H1 (cell line): ENCODE measurements around the gene POU6F2. TPM values are rescaled to one million over a fixed set of nuclear protein-coding genes. Genes with fewer than 3 reads are reported as not detected.

Source experiments
- CTCF ChIA-PET: fragments of 300-600 bp; sonication (Branson Sonifier 250); formaldehyde crosslinking; loops from one replicate; lab custom pipeline; 2021; ENCODE audit not compliant: partially characterized antibody; lab: Charles Lee
- POLR2A ChIA-PET: fragments of 300-600 bp; sonication (Branson Sonifier 250); formaldehyde crosslinking; loops from one replicate; lab custom pipeline; 2021; ENCODE audit warnings: inconsistent platforms; ENCODE audit not compliant: partially characterized antibody; lab: Charles Lee
- DNase-seq, 2 experiments: peaks; one replicate each; pipeline versions ENCODE4 v3.0.0 to v3.0.0-alpha.2; 2010 to 2022; ENCODE audit warnings: low spot score in 2 of 2, low read depth in 1 of 2, mixed read lengths in 1 of 2
- FAIRE-seq: peaks from 2 replicates; lab custom pipeline; 2011; peaks lifted over from hg19 to GRCh38; lab: Jason Lieb, UNC
- H2AFZ ChIP-seq: 2 replicates; pipeline ENCODE4 v1.8.1; 2012; ENCODE audit warnings: low read length, inconsistent platforms
- H2AK5ac ChIP-seq: 2 replicates; pipeline ENCODE4 v1.6.1; 2013; ENCODE audit warnings: low read depth, low read length
- H2BK120ac ChIP-seq: replicated peaks from 2 replicates; pipeline ENCODE3; 2013; ENCODE audit warnings: low read depth, low read length, inconsistent platforms
- H2BK12ac ChIP-seq: 2 replicates; pipeline ENCODE4 v1.6.1; 2013; ENCODE audit warnings: low read depth, low read length
- H2BK15ac ChIP-seq: 2 replicates; pipeline ENCODE4 v1.6.1; 2013; ENCODE audit warnings: low read length
- H2BK20ac ChIP-seq: 2 replicates; pipeline ENCODE4 v1.6.1; 2013; ENCODE audit warnings: low read length
- H2BK5ac ChIP-seq: 2 replicates; pipeline ENCODE4 v1.6.1; 2013; ENCODE audit warnings: low read depth, low read length
- H3K14ac ChIP-seq: 2 replicates; pipeline ENCODE4 v1.6.1; 2013; ENCODE audit warnings: inconsistent platforms; ENCODE audit not compliant: insufficient read length
- H3K18ac ChIP-seq: 2 replicates; pipeline ENCODE4 v1.6.1; 2013; ENCODE audit warnings: low read length; ENCODE audit errors: extremely low read depth
- H3K23ac ChIP-seq: 2 replicates; pipeline ENCODE4 v1.6.1; 2013; ENCODE audit warnings: inconsistent platforms; ENCODE audit not compliant: insufficient read length
- H3K23me2 ChIP-seq: 2 replicates; pipeline ENCODE4 v1.6.1; 2013; ENCODE audit warnings: low read depth, low read length
- H3K27ac ChIP-seq: 2 replicates; pipeline ENCODE4 v1.6.1; 2011; ENCODE audit warnings: low read depth, low read length, inconsistent platforms
- H3K27me3 ChIP-seq, 4 experiments: replicated peaks in 1 of 4; 1 replicate in 1 of 4; 2 replicates in 3 of 4; pipeline versions ENCODE4 v1.6.1 to v1.8.1; 2011 to 2013; ENCODE audit warnings: low read length in 3 of 4, mild to moderate bottlenecking in 3 of 4, inconsistent platforms in 2 of 4, mixed read lengths in 2 of 4, moderate library complexity in 1 of 4; ENCODE audit not compliant: control insufficient read depth in 3 of 4, insufficient read depth in 3 of 4; ENCODE audit errors: extremely low read depth in 1 of 4
- H3K36me3 ChIP-seq, 4 experiments: 2 replicates each; pipeline versions ENCODE4 v1.6.1 to v1.8.1; 2011 to 2013; ENCODE audit warnings: mild to moderate bottlenecking in 4 of 4, low read length in 3 of 4, moderate library complexity in 2 of 4, control low read depth in 1 of 4, inconsistent platforms in 1 of 4; ENCODE audit not compliant: insufficient read depth in 4 of 4, control insufficient read depth in 2 of 4
- H3K4ac ChIP-seq: replicated peaks from 2 replicates; pipeline ENCODE3; 2013; ENCODE audit warnings: low read length, low read depth, mixed read lengths, inconsistent platforms; ENCODE audit not compliant: insufficient read length
- H3K4me1 ChIP-seq, 4 experiments: replicated peaks in 1 of 4; 1 replicate in 1 of 4; 2 replicates in 3 of 4; pipeline versions ENCODE4 v1.6.1 to v1.8.1; 2011 to 2013; ENCODE audit warnings: low read length in 3 of 4, inconsistent platforms in 2 of 4, mixed read lengths in 1 of 4; ENCODE audit not compliant: insufficient read depth in 4 of 4, control insufficient read depth in 3 of 4
- H3K4me2 ChIP-seq, 2 experiments: 2 replicates each; pipeline versions ENCODE4 v1.6.1 to v1.8.1; 2011 to 2013; ENCODE audit warnings: low read depth in 2 of 2, low read length in 2 of 2, control low read depth in 1 of 2, inconsistent platforms in 1 of 2, mild to moderate bottlenecking in 1 of 2; ENCODE audit not compliant: insufficient read depth in 1 of 2
- H3K4me3 ChIP-seq, 4 experiments: fragments of 200-600, 300-600 bp in 1 of 4; sonication (generic), shearing (Covaris generic), sonication (Bioruptor Twin) in 1 of 4; 2 replicates each; pipeline versions ENCODE4 v1.5.1 to v1.8.1; 2011 to 2016; ENCODE audit warnings: low read length in 4 of 4, low read depth in 3 of 4, control low read depth in 2 of 4, inconsistent platforms in 2 of 4, mild to moderate bottlenecking in 2 of 4, mixed read lengths in 1 of 4, moderate library complexity in 1 of 4; ENCODE audit not compliant: insufficient read depth in 2 of 4; ENCODE audit errors: extremely low read depth in 1 of 4
- H3K56ac ChIP-seq: replicated peaks from 2 replicates; pipeline ENCODE3; 2013; ENCODE audit warnings: low read depth, mild to moderate bottlenecking, mixed read lengths, low read length, inconsistent platforms; ENCODE audit not compliant: insufficient read length
- H3K79me1 ChIP-seq: 2 replicates; pipeline ENCODE4 v1.6.1; 2013; ENCODE audit warnings: low read depth, low read length, control low read depth
- H3K79me2 ChIP-seq, 2 experiments: 2 replicates each; pipeline versions ENCODE4 v1.6.1 to v1.8.1; 2012 to 2013; ENCODE audit warnings: low read length in 2 of 2, mild to moderate bottlenecking in 2 of 2, inconsistent platforms in 1 of 2; ENCODE audit not compliant: insufficient read depth in 2 of 2, control insufficient read depth in 1 of 2
- H3K9ac ChIP-seq, 4 experiments: replicated peaks in 1 of 4; 1 replicate in 1 of 4; 2 replicates in 3 of 4; pipeline versions ENCODE4 v1.6.1 to v1.8.1; 2011 to 2013; ENCODE audit warnings: low read depth in 3 of 4, low read length in 3 of 4, control low read depth in 2 of 4, mild to moderate bottlenecking in 2 of 4, moderate library complexity in 2 of 4, inconsistent platforms in 1 of 4; ENCODE audit errors: extremely low read depth in 1 of 4
- H3K9me3 ChIP-seq, 2 experiments: 2 replicates each; pipeline versions ENCODE4 v1.6.1 to v1.8.1; 2012 to 2013; ENCODE audit warnings: mild to moderate bottlenecking in 2 of 2, moderate library complexity in 2 of 2, control low read depth in 1 of 2, inconsistent platforms in 1 of 2, low read depth in 1 of 2, low read length in 1 of 2, mixed read lengths in 1 of 2; ENCODE audit not compliant: insufficient read depth in 2 of 2
- H4K20me1 ChIP-seq, 2 experiments: replicated peaks in 1 of 2; 2 replicates each; pipeline versions ENCODE3 to v1.8.1; 2011 to 2013; ENCODE audit warnings: inconsistent platforms in 2 of 2, low read length in 2 of 2, mild to moderate bottlenecking in 1 of 2; ENCODE audit not compliant: insufficient read depth in 2 of 2, control insufficient read depth in 1 of 2
- H4K5ac ChIP-seq: 2 replicates; pipeline ENCODE4 v1.6.1; 2013; ENCODE audit warnings: low read length, low read depth, mixed read lengths, inconsistent platforms; ENCODE audit not compliant: insufficient read length
- H4K8ac ChIP-seq: 2 replicates; pipeline ENCODE4 v1.8.0; 2013; ENCODE audit warnings: mild to moderate bottlenecking, moderate library complexity, low read length, inconsistent platforms; ENCODE audit not compliant: insufficient read depth; ENCODE audit errors: extremely low read depth
- H4K91ac ChIP-seq: replicated peaks from 2 replicates; pipeline ENCODE3; 2013; ENCODE audit warnings: low read length, mixed read lengths, inconsistent platforms; ENCODE audit not compliant: insufficient read length
- ASH2L ChIP-seq: fragments of 200-600, 300-600 bp; sonication (generic); IDR thresholded peaks from one replicate; pipeline ENCODE4 v1.7.1; 2017; ENCODE audit warnings: low read length
- CHD1 ChIP-seq: IDR thresholded peaks from 2 replicates; pipeline ENCODE4 v1.6.1; 2012; ENCODE audit warnings: low read depth, low read length, improper control_type of control experiment
- CREB1 ChIP-seq: IDR thresholded peaks from 2 replicates; pipeline ENCODE4 v1.6.1; 2012; ENCODE audit warnings: inconsistent platforms
- NRF1 ChIP-seq: IDR thresholded peaks from 2 replicates; pipeline ENCODE4 v1.6.1; 2011; ENCODE audit warnings: mild to moderate bottlenecking, low read depth, low read length, improper control_type of control experiment
- PHF8 ChIP-seq: fragments of 200-600 bp; sonication (generic); conservative IDR thresholded peaks from 2 replicates; pipeline ENCODE4 v1.7.1; 2012; ENCODE audit warnings: low read depth, mild to moderate bottlenecking, inconsistent platforms, low read length, moderate library complexity
- POU5F1 ChIP-seq: IDR thresholded peaks from 2 replicates; pipeline ENCODE4 v1.6.1; 2011; ENCODE audit warnings: low read depth, mild to moderate bottlenecking, low read length, moderate library complexity
- RBBP5 ChIP-seq: IDR thresholded peaks from 2 replicates; pipeline ENCODE4 v1.7.1; 2012; ENCODE audit warnings: low read depth, mild to moderate bottlenecking, inconsistent platforms, low read length, moderate library complexity, borderline replicate concordance
- SAP30 ChIP-seq: fragments of 300-600 bp; sonication (generic); IDR thresholded peaks from 2 replicates; pipeline ENCODE4 v1.7.1; 2012; ENCODE audit warnings: low read length, moderate library complexity, mild to moderate bottlenecking, inconsistent platforms; ENCODE audit not compliant: insufficient read depth, insufficient replicate concordance
- WGBS, 2 experiments: shearing (Covaris generic) in 1 of 2; methylation state at CpG; one replicate each; pipeline versions ENCODE4 v1.1.6 to v1.1.7; 2013 to 2015; ENCODE audit warnings: low lambda C conversion rate in 2 of 2, mixed read lengths in 2 of 2, inconsistent platforms in 1 of 2, low coverage in 1 of 2, missing lambda C conversion rate in 1 of 2; ENCODE audit not compliant: insufficient replicate concordance in 2 of 2, insufficient coverage in 1 of 2, insufficient read length in 1 of 2; ENCODE audit errors: extremely low coverage in 1 of 2, missing lambda C conversion rate in 1 of 2; 5-methylcytosine and 5-hydroxymethylcytosine counted together
- polyA plus RNA-seq, 7 experiments: library from polyadenylated mRNA; depleted of rRNA in 3 of 7; stranded (reverse) in 5 of 7; unstranded in 2 of 7; fragments of >200 nt in 5 of 7; fragments of 200-250 nt in 2 of 7; gene quantifications; 1 replicate in 5 of 7; 2 replicates in 1 of 7; 4 replicates in 1 of 7; pipeline versions ENCODE4 v1.2.1 to v1.2.3, GENCODE V29; 2011 to 2013; ENCODE audit warnings: missing spikeins in 2 of 7, mixed read lengths in 2 of 7
- total RNA-seq: library from RNA; stranded (reverse); fragmentation: NEBNext Ultra II Directional; extraction: Animal tissue kit (Norgen Biotek cat#: 25700); gene quantifications from 2 replicates; pipeline ENCODE4 v1.2.1, GENCODE V29; 2021
- TF ChIP-seq, protein P1 (sequence below): IDR thresholded peaks from 2 replicates; pipeline ENCODE4 v1.6.1; 2011; ENCODE audit warnings: low read depth, mild to moderate bottlenecking, low read length; ENCODE audit not compliant: insufficient read depth

The POU6F2 gene
- total and polyA plus RNA-seq, 2 of the 8 experiments (the other 6 are each of a cell fraction or from before 2014, with no cell fraction given) = 1.1 to 2.0 TPM

DNA sequence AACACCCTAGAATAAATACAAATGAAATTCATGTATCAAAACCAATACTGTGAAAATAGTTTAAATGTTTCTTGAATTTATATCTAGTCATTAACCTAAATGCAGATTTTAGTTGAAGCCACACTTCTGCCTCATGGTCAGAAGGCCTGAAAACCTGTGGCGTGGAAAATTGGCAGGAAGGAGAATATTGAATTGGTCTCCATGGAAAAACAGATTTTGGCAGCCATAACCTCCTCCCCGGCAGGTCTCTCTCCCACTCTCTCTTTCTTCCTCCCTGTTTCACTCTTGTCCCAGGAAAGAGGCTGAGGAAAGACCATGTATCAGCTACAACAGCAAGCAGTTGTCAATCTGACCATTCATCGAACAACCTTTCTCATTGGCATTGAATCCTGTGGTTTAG lies 427.9 kb downstream of the POU6F2 start:
- no peak overlapping the region for H2BK5ac ChIP-seq
- WGBS, 2 experiments = 89% methylated on average over 3 of the region's 3 CpGs; no CpG with 5 or more reads in 1 of the 2 experiments
- H4K8ac ChIP-seq = no peak overlapping the region
- no peak overlapping the region for H4K5ac ChIP-seq
- H3K79me2 ChIP-seq = no peaks in the 10 kb centered on the region
- no peak overlapping the region for H4K91ac ChIP-seq
- no peak overlapping the region for H2BK15ac ChIP-seq
- no peaks in the 10 kb centered on the region for H3K27me3 ChIP-seq
- no peaks in the 10 kb centered on the region for H3K36me3 ChIP-seq
- H3K23ac ChIP-seq = no peak overlapping the region
- no peaks in the 10 kb centered on the region for H3K23me2 ChIP-seq
- no peak overlapping the region for H3K14ac ChIP-seq
- H3K4me1 ChIP-seq = peaks cover 0 to 6% (median 5%) of the 10 kb centered on the region in 4 experiments; a peak in 5 of 7 replicates
- H3K79me1 ChIP-seq = no peaks in the 10 kb centered on the region
- CTCF ChIA-PET = interaction anchor here (1.2 to 1.5 kb wide), 2 partner anchors 11 to 19 kb away, joined by 3 to 5 read pairs; no protein-coding TSS in a partner anchor
- no peak overlapping the region for H3K4me2 ChIP-seq
- H2AK5ac ChIP-seq = no peak overlapping the region; the same call in 1 of the 2 replicates
- TF ChIP-seq, protein P1, sequence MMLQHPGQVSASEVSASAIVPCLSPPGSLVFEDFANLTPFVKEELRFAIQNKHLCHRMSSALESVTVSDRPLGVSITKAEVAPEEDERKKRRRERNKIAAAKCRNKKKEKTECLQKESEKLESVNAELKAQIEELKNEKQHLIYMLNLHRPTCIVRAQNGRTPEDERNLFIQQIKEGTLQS = no peak
- TF ChIP-seq ASH2L (no peak), CHD1 (no peak), NRF1 (no peak), RBBP5 (no peak), SAP30 (no peak), PHF8 (no peak), CREB1 (no peak), POU5F1 (no peak)
- H2BK20ac ChIP-seq = no peak overlapping the region
- H2AFZ ChIP-seq = no peak overlapping the region
- H4K20me1 ChIP-seq = no peaks in the 10 kb centered on the region
- H3K4ac ChIP-seq = no peak overlapping the region
- H3K9ac ChIP-seq = no peak overlapping the region
- DNase-seq (no peak), FAIRE-seq (no peak)
- no peaks in the 10 kb centered on the region for H3K9me3 ChIP-seq
- POLR2A ChIA-PET = no interaction called here
- no peak overlapping the region for H3K4me3 ChIP-seq
- H2BK120ac ChIP-seq = no peak overlapping the region
- peak overlapping the region; percentile 32; the same call in 1 of the 2 replicates for H2BK12ac ChIP-seq
- no peak overlapping the region for H3K18ac ChIP-seq
- no peak overlapping the region for H3K56ac ChIP-seq
- H3K27ac ChIP-seq = no peak overlapping the region
